ENCODE data around the gene FRZB.
"Not testable (repeated sequence)": the region's sequence is repeated elsewhere in the genome, so short reads cannot be mapped to it uniquely, and the experiment has no call there.

Gene FRZB, protein sequence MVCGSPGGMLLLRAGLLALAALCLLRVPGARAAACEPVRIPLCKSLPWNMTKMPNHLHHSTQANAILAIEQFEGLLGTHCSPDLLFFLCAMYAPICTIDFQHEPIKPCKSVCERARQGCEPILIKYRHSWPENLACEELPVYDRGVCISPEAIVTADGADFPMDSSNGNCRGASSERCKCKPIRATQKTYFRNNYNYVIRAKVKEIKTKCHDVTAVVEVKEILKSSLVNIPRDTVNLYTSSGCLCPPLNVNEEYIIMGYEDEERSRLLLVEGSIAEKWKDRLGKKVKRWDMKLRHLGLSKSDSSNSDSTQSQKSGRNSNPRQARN

GRCh38 chr2:182866461-182867406 lies at the start of gene FRZB:
Gene FRZB, minus strand, starts transcription at chr2:182866637. Its CDS starts 85 bp downstream, at chr2:182866552.
- DNase-seq (ENCODE audit: low read depth in 3 of 3, low spot score in 1 of 3) = no peak

DNA sequence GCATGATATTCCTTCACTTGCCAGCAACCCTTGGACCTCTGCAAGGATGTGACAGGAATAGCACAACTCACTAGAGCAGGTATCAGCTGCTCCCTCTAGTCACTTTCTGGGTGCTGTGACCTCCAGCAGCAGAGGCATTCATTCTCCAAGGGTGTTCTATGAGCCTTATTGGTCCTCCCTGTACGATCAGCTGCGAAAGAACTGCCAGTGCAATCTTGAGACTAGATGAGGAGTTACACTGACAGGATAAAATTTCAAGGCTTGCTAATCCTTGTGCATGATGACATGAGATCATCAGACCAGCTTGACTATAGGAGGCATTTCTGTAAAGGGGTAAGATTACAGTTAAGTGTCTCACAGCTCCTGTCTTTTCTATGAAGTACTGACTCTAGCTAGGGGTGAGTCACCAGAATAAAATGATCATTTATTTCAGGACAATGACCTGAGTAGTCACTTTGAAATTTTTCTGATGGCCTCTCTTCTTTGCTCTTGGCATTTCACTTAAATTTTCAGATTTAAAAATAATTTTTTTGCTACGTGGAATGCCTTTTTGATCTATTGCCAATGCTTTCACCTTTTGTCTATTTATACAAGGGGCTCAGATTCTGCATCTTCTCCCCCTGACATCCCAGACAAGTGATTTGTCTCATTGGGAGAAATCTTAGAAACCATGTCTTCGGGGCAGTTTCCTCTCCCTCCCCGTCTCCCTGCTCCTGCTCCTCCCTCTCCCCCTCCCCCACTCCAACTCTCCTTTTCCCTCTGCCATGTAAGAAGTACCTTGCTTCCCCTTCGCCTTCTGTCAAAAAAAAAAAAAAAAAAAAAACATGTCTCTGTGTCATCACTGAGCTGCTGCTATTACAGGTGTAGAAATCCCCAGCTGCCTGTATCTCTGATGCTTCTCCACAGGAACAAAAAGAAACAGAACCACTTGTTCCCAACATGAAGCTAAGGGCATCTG lies 49.2 kb upstream of the FRZB start:
- DNase-seq (ENCODE audit: low read depth in 3 of 3, low spot score in 1 of 3) = no peak

DNA sequence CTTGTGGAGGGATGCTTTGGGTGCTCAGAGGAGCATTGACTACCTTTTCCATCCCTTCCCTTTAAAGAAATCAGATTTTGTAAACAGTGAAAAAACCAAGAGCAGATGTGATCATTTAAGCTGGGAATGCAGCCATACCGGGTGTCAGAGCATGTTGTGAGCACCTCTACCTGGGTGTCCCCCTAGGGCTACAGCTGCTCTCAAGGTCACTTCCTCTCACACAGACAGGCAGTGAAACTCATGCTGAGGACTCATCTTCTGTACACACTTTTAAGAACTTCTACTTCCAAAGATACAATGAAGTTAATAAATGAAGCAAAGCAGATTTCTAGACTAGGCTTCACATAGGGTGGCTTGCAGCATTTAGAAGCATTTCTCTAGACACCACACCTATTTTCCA lies 48.4 kb upstream of the FRZB start:
- DNase-seq (ENCODE audit: low read depth in 3 of 3, low spot score in 1 of 3) = no peak

- no peak for DNase-seq (ENCODE audit: low read depth in 3 of 3, low spot score in 1 of 3)
Measured at GRCh38 chr2:182913064-182913463, 46.6 kb upstream of the FRZB start.

DNA sequence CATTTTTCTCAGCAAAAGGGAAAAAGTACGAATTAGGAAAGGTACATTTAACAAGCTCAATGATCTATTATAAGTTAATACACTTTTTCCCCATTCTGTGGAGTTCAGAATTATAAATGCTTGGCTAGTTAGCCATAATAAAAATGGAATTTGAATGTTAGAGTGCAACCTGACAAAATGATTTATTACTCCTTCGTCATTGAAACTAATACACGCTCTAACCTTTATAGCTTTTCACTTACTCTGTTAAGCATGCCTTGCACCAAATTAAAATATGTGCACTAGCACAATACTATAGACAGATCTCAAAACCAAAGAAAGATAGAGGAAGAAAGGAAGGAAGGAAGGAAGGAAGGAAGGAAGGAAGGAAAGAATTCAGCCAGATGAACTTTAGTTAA lies 46.1 kb upstream of the FRZB start:
- no peak for DNase-seq (ENCODE audit: low read depth in 3 of 3, low spot score in 1 of 3)

GRCh38 chr2:182911813-182912517 lies 45.5 kb upstream of the FRZB start:
- DNase-seq (ENCODE audit: low read depth in 3 of 3, low spot score in 1 of 3) = no peak

DNA sequence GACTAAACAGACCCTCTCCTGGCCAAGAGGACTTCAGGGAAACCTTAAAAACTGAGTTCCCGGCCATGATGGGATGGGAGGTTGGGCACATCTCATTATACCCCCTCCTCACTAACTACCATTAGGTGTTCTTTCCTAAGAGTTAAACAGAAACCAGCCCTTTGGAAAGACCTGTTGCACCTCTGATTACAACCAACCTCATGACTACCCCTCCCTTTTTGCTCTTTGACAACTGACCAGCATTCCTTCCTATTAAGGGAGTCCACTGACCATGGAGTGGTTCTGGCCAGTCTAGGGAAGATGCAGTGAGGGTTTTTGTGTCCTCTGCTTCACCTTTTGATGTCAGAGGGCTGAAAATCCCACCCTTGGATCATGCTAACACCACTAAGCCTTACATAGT lies 44.5 kb upstream of the FRZB start:
- no peak for DNase-seq (ENCODE audit: low read depth in 3 of 3, low spot score in 1 of 3)

GRCh38 chr2:182907081-182907830 lies 40.8 kb upstream of the FRZB start:
- DNase-seq (ENCODE audit: low read depth in 3 of 3, low spot score in 1 of 3) = no peak

DNA sequence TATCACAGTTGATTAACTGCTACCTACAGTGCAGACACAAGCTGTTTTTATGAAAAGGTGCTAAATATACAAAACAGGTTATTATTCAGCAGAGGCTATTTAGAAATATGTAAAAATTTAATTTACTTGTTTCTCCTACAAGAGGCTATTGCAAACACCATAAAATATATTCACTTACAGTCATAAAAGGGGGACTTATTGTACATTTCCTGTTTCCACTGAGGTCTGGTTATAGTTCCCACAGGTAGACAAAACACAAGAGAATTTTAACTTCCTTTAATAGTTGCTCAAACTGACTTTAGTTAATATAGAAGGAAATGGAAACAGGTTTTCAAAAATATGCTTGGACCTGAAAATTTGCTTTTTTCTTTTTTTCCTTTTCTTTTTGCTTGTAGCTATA lies 40.0 kb upstream of the FRZB start:
- DNase-seq (ENCODE audit: low read depth in 3 of 3, low spot score in 1 of 3) = no peak

- no peak for DNase-seq (ENCODE audit: low read depth in 3 of 3, low spot score in 1 of 3)
Measured at GRCh38 chr2:182904844-182905243, 38.4 kb upstream of the FRZB start.

GRCh38 chr2:182903566-182903965 lies 37.1 kb upstream of the FRZB start:
- no peak for DNase-seq (ENCODE audit: low read depth in 3 of 3, low spot score in 1 of 3)

GRCh38 chr2:182901748-182902147 lies 35.3 kb upstream of the FRZB start:
- DNase-seq (ENCODE audit: low read depth in 3 of 3, low spot score in 1 of 3) = no peak

GRCh38 chr2:182898718-182899117 lies 32.3 kb upstream of the FRZB start:
- DNase-seq (ENCODE audit: low read depth in 3 of 3, low spot score in 1 of 3) = no peak

DNA sequence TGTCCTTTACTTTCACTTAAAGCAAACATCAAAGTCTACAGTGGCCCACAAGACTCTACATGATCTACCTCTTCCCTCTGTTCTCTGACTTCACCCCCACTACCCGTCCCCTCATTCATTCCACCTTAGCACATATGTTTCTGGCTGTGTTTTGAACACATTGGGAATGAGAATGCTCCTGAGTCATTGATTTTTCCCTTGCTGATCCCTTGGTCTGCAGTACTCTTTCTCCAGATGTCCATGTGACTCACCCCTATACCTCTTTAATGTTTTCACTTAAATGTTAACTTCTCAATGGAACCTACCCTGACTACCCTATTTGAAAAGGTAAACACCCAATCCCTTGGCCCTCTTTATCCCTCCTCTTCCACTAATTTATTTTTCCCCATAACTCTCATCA lies 30.7 kb upstream of the FRZB start:
- DNase-seq (ENCODE audit: low read depth in 3 of 3, low spot score in 1 of 3) = no peak

GRCh38 chr2:182895798-182896197 lies 29.4 kb upstream of the FRZB start:
- DNase-seq (ENCODE audit: low read depth in 3 of 3, low spot score in 1 of 3) = no peak

DNA sequence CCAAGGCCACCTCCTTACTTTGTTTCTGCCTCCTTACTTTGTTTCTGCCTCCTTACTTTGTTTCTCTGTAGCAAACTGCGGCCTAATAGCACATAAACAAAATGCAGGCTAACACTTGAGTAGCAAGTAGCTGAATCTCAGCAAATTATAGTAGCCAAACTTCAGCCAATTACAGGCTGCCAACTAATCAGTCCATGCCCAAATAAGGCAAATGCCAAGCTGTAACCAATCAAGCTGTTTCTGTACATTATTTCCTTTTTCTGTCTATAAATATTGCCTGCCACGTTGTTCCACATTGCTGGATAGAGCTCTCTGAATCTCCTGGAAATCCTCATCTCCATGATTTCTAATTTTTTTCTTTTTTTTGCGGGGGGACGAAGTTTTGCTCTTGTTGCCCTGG lies 28.7 kb upstream of the FRZB start:
- DNase-seq (ENCODE audit: low read depth in 3 of 3, low spot score in 1 of 3) = no peak

DNA sequence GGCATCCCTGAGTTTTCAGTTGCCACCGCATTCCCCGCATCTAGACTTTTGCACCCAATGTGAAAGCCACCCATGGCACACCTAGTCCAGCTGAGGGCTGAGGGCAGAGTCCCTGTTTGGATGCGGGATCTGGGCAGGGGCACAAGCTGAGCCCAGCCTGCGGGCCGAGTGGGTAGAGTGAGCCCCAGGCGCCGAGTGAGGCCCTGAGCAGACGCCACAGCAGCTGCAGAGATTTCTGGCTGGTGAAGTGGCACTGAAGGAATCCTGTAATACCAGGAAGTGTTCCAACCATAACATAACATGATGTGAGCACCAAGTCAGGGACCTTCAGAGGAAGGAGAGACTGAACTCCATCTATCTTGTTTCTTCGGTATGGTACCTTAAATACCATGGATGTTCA lies 27.7 kb upstream of the FRZB start:
- DNase-seq (ENCODE audit: low read depth in 3 of 3, low spot score in 1 of 3) = no peak

GRCh38 chr2:182893666-182894065 lies 27.2 kb upstream of the FRZB start:
- DNase-seq (ENCODE audit: low read depth in 3 of 3, low spot score in 1 of 3) = no peak

- DNase-seq (ENCODE audit: low read depth in 3 of 3, low spot score in 1 of 3) = not testable (repeated sequence)
Measured at GRCh38 chr2:182893035-182893434, 26.6 kb upstream of the FRZB start.

- DNase-seq (ENCODE audit: low read depth in 3 of 3, low spot score in 1 of 3) = no peak
Measured at GRCh38 chr2:182891611-182892010, 25.2 kb upstream of the FRZB start.
